ENCODE results near the gene ARHGEF38. TPM values are rescaled to one million over a fixed set of nuclear protein-coding genes. Genes with fewer than 3 reads are reported as not detected.

The ARHGEF38 gene, protein sequence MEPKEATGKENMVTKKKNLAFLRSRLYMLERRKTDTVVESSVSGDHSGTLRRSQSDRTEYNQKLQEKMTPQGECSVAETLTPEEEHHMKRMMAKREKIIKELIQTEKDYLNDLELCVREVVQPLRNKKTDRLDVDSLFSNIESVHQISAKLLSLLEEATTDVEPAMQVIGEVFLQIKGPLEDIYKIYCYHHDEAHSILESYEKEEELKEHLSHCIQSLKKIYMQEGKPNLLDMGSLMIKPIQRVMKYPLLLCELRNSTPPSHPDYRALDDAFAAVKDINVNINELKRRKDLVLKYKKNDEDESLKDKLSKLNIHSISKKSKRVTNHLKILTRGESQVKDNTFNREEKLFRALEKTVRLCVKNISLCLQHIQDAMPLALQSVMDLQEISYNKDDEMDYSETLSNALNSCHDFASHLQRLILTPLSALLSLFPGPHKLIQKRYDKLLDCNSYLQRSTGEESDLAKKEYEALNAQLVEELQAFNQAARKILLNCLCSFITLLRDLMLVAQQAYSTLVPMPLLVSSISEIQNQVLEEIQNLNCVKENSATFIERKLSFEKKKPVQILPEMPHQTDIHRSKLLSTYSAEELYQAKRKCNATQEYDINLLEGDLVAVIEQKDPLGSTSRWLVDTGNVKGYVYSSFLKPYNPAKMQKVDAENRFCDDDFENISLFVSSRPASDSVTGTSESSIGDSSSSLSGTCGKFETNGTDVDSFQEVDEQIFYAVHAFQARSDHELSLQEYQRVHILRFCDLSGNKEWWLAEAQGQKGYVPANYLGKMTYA
- 0.24 TPM for total RNA-seq
- 0.30 TPM for polyA plus RNA-seq
- long read RNA-seq, donor 1, result 0 reads
- long read RNA-seq, donor 2, result 0 reads
- long read RNA-seq, donor 3, result 0 reads
- long read RNA-seq, donor 4, result 0 reads
- long read RNA-seq, donor 5, result 0 reads
- long read RNA-seq, donor 6, partial matches to known transcripts, result 0 of 18 reads
- long read RNA-seq, donor 6, other reads (novel, unspliced or antisense), result 18 of 18 reads
- long read RNA-seq, donor 7, result 0 reads
- long read RNA-seq, donor 8, result 0 reads
- long read RNA-seq, donor 9, result 0 reads
- long read RNA-seq, donor 10, result 0 reads

DNA sequence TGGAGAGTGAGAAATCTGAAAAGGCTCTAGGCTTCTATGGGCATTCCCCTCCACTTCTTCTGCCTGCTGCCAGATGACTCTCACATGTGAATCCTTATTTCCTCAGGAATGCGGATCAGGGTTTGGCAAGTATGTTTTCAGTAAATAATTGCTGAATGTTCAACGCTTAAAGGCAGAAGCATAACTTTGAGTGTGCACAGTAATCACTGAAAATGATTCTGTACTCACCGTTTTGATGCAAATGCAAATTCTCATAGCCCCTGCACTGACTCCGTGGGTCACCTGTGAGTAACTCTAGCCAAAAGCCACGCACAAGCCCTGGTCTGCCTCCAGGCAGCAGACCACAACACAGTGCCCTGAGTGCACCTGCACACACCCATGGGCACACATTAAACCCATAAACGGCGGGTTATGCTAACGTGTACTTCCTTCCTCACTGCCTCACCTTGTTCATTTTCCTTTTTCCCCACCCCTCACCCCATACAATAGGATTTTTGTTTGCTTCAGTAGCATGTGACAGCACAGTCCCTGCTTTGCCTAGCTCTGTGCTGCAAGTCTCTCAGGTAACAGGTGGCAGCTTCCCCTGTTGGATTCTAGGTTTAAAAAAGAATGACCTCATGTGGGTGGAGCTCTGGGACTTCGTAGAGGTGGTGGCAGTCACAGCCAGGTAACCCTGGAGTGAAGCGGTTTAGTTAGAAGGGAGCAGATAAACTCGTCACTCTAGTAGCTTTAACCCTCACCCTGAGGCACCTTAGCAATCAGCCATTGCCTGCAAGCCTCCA is at the start of gene ARHGEF38:
TSS of gene ARHGEF38 (plus strand) at position 656 of the 782 bp plus-strand sequence. CDS start 146 bp downstream, outside the sequence.
- H3K4me3 ChIP-seq (ENCODE audit: low read length in 2 of 2), result no peak within 1 kb of the TSS
- H3K4me1 ChIP-seq (ENCODE audit: control insufficient read depth in 2 of 2, insufficient read depth in 2 of 2, low read length in 2 of 2), result peaks cover 0 to 7% of the 10 kb centered on the region in 2 donors
- no peaks in the 10 kb centered on the region for H3K27me3 ChIP-seq (ENCODE audit: control insufficient read depth in 2 of 2, insufficient read depth in 1 of 2, low read length in 1 of 2)
- WGBS, result 45% methylated on average over 11 of the region's 11 CpGs
- no peak within 1 kb of the TSS for H3K27ac ChIP-seq (ENCODE audit: low read depth in 1 of 2, low read length in 1 of 2)
- no peaks in the 10 kb centered on the region for H3K9me3 ChIP-seq (ENCODE audit: control insufficient read depth in 2 of 2, insufficient read depth in 1 of 2, low read length in 1 of 2)
- H3K36me3 ChIP-seq (ENCODE audit: control insufficient read depth in 2 of 2, insufficient read depth in 2 of 2, low read length in 1 of 2), result no peaks in the 10 kb centered on the region
- DNase-seq (ENCODE audit: low read depth in 6 of 9, low spot score in 9 of 9), result peak in 1 of 9 donors; percentile 8

DNA sequence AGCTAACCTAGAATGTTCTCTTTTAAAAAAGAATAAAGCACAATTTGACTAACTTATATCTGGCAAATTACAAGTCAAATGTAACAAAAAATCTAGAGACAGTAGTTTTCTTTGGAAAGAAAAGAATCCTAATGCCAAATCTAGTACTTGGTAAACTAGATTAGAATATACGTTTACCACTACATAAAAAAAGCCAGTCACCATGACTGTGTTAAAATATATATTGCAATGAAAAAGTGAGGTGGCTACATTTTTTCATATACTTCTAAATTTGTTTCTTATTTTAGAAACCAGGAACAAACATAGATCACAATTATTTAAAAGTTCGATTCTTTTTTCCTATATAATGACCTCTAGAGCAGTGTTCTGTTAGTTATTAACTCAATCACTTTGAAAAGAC is 48.9 kb upstream of the ARHGEF38 start:
- Histone ChIP-seq H3K36me3 (ENCODE audit: control insufficient read depth in 2 of 2, insufficient read depth in 2 of 2, low read length in 1 of 2) (no peaks in the 10 kb centered on the region), H3K4me1 (ENCODE audit: control insufficient read depth in 2 of 2, insufficient read depth in 2 of 2, low read length in 2 of 2) (no peaks in the 10 kb centered on the region), H3K27ac (ENCODE audit: low read depth in 1 of 2, low read length in 1 of 2) (no peak overlapping the region), H3K9me3 (ENCODE audit: control insufficient read depth in 2 of 2, insufficient read depth in 1 of 2, low read length in 1 of 2) (no peaks in the 10 kb centered on the region), H3K4me3 (ENCODE audit: low read length in 2 of 2) (no peak overlapping the region), H3K27me3 (ENCODE audit: control insufficient read depth in 2 of 2, insufficient read depth in 1 of 2, low read length in 1 of 2) (no peaks in the 10 kb centered on the region)
- DNase-seq (ENCODE audit: low read depth in 6 of 9, low spot score in 9 of 9), result no peak
- WGBS, result 92% methylated on average over 2 of the region's 2 CpGs

DNA sequence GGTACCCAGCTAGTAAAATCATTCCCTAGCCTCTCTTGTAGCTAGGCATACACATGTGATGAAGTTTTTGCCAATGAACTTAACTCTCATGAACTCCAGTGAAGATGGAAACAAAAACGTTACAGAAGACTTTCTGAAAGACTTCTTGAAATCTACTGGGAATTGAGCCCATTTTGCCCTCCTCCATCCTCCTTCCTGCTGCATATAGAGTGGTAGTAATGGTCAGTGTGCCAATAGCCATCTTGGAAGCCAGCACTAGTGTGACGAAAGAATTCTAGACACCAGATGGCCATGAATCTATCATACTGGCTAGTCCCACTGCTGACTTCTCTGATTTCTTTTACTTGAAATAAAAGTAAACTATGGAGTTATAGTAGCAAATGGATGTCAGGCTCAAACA is 47.7 kb upstream of the ARHGEF38 start:
- H3K9me3 ChIP-seq (ENCODE audit: control insufficient read depth in 2 of 2, insufficient read depth in 1 of 2, low read length in 1 of 2), result no peaks in the 10 kb centered on the region
- no peaks in the 10 kb centered on the region for H3K27me3 ChIP-seq (ENCODE audit: control insufficient read depth in 2 of 2, insufficient read depth in 1 of 2, low read length in 1 of 2)
- DNase-seq (ENCODE audit: low read depth in 6 of 9, low spot score in 9 of 9), result no peak
- no peaks in the 10 kb centered on the region for H3K36me3 ChIP-seq (ENCODE audit: control insufficient read depth in 2 of 2, insufficient read depth in 2 of 2, low read length in 1 of 2)
- H3K4me3 ChIP-seq (ENCODE audit: low read length in 2 of 2), result no peak overlapping the region
- 88% methylated on average over 2 of the region's 2 CpGs for WGBS
- no peaks in the 10 kb centered on the region for H3K4me1 ChIP-seq (ENCODE audit: control insufficient read depth in 2 of 2, insufficient read depth in 2 of 2, low read length in 2 of 2)
- no peak overlapping the region for H3K27ac ChIP-seq (ENCODE audit: low read depth in 1 of 2, low read length in 1 of 2)

GRCh38 chr4:105509291-105509690 is 43.1 kb upstream of the ARHGEF38 start:
- H3K27ac ChIP-seq (ENCODE audit: low read depth in 1 of 2, low read length in 1 of 2), result no peak overlapping the region
- no peaks in the 10 kb centered on the region for H3K36me3 ChIP-seq (ENCODE audit: control insufficient read depth in 2 of 2, insufficient read depth in 2 of 2, low read length in 1 of 2)
- no peak overlapping the region for H3K4me3 ChIP-seq (ENCODE audit: low read length in 2 of 2)
- no peak for DNase-seq (ENCODE audit: low read depth in 6 of 9, low spot score in 9 of 9)
- H3K27me3 ChIP-seq (ENCODE audit: control insufficient read depth in 2 of 2, insufficient read depth in 1 of 2, low read length in 1 of 2), result no peaks in the 10 kb centered on the region
- H3K9me3 ChIP-seq (ENCODE audit: control insufficient read depth in 2 of 2, insufficient read depth in 1 of 2, low read length in 1 of 2), result no peaks in the 10 kb centered on the region
- 79% methylated on average over 1 of the region's 1 CpG for WGBS
- no peaks in the 10 kb centered on the region for H3K4me1 ChIP-seq (ENCODE audit: control insufficient read depth in 2 of 2, insufficient read depth in 2 of 2, low read length in 2 of 2)

DNA sequence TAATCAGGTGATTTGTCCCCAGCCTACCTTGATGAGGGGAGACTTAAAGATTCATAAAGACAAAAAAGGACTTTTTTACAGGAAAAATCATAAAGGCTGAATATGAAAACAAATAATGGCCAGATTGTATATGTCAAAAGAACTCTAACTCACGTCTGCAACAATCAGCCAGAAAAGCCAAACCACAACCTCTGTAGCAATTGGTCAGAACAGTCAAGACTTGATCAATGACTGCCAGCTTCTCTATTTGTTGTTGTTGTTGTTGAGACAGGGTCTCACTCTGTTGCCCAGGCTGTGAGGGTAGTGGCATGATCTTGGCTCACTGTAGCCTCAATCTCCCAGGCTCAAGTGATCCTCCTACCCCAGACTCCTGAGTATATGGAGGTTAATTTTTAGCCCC is 42.7 kb upstream of the ARHGEF38 start:
- Histone ChIP-seq H3K9me3 (ENCODE audit: control insufficient read depth in 2 of 2, insufficient read depth in 1 of 2, low read length in 1 of 2) (no peaks in the 10 kb centered on the region), H3K36me3 (ENCODE audit: control insufficient read depth in 2 of 2, insufficient read depth in 2 of 2, low read length in 1 of 2) (no peaks in the 10 kb centered on the region), H3K27me3 (ENCODE audit: control insufficient read depth in 2 of 2, insufficient read depth in 1 of 2, low read length in 1 of 2) (no peaks in the 10 kb centered on the region), H3K4me3 (ENCODE audit: low read length in 2 of 2) (no peak overlapping the region), H3K27ac (ENCODE audit: low read depth in 1 of 2, low read length in 1 of 2) (no peak overlapping the region), H3K4me1 (ENCODE audit: control insufficient read depth in 2 of 2, insufficient read depth in 2 of 2, low read length in 2 of 2) (no peaks in the 10 kb centered on the region)
- no peak for DNase-seq (ENCODE audit: low read depth in 6 of 9, low spot score in 9 of 9)
- WGBS, result 84% methylated on average over 1 of the region's 1 CpG

DNA sequence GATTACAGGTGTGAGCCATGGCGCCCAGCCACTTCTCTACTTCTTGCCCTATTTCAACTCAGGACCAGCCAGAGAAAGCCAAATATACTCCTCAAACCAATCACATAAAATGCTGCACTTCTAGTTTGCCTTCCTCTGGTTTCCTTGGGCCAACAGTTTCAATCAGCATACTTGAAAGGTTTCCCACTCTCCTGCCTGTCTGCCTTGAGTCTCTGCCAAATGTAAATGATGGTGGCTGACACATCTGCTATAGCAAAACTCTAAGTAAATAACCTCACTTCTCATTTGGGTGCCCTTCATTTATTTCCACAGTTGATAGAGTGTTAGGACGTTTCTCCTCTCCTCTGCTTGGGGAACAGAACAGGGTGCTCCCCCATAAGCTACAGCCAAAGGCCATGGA is 42.2 kb upstream of the ARHGEF38 start:
- 89% methylated on average over 2 of the region's 2 CpGs for WGBS
- H3K27ac ChIP-seq (ENCODE audit: low read depth in 1 of 2, low read length in 1 of 2), result no peak overlapping the region
- no peaks in the 10 kb centered on the region for H3K36me3 ChIP-seq (ENCODE audit: control insufficient read depth in 2 of 2, insufficient read depth in 2 of 2, low read length in 1 of 2)
- H3K27me3 ChIP-seq (ENCODE audit: control insufficient read depth in 2 of 2, insufficient read depth in 1 of 2, low read length in 1 of 2), result no peaks in the 10 kb centered on the region
- no peak overlapping the region for H3K4me3 ChIP-seq (ENCODE audit: low read length in 2 of 2)
- no peaks in the 10 kb centered on the region for H3K4me1 ChIP-seq (ENCODE audit: control insufficient read depth in 2 of 2, insufficient read depth in 2 of 2, low read length in 2 of 2)
- DNase-seq (ENCODE audit: low read depth in 6 of 9, low spot score in 9 of 9), result no peak
- H3K9me3 ChIP-seq (ENCODE audit: control insufficient read depth in 2 of 2, insufficient read depth in 1 of 2, low read length in 1 of 2), result no peaks in the 10 kb centered on the region

DNA sequence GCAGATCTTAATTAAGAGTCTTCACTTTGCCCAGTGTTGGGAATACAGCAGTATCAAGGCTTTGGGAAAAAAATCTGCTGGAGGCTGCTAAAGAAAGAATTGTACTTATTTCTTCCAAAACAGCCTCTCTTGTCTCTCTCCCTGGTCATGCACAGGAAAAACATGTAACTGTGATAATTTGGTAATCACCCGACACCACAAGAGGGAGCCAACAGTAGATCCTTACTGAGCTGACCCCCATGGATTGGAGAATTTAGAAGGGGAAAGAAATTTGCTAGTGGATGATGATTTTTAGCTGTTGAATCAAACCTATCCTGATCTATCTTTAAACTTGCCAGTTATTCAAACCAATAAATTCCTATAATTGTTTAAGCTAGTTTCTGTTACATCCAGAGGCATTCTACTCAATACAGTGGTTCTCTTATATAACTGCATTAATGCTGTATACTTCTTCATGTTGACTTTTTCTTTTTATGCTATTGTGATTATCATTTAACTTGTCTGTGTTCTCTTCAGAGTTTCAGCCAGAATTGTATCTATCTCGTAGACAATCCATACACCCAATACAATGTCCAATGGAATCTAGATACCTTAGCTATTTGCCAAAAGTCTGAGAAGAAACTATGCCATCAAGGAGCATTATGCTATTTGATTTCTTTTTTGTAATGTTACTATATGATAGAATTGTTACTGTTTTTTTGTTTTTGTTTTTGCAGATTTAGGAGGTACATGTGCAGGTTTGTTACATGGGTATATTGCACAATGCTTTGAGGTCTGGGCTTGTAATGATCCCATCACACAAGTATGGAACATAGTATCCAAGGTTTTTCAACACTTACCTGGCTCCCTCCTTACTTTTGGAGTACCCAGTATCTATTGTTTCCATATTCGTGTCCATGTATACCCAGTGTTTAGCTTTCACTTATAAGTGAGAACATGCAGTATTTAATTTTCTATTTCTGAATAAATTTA is 31.3 kb upstream of the ARHGEF38 start:
- peak in 7 of 9 donors; percentile 9 to 58 (median 17) for DNase-seq (ENCODE audit: low read depth in 6 of 9, low spot score in 9 of 9)
- 41% methylated on average over 3 of the region's 3 CpGs for WGBS
- Histone ChIP-seq H3K27me3 (ENCODE audit: control insufficient read depth in 2 of 2, insufficient read depth in 1 of 2, low read length in 1 of 2) (no peaks in the 10 kb centered on the region), H3K36me3 (ENCODE audit: control insufficient read depth in 2 of 2, insufficient read depth in 2 of 2, low read length in 1 of 2) (no peaks in the 10 kb centered on the region), H3K4me3 (ENCODE audit: low read length in 2 of 2) (no peak overlapping the region), H3K4me1 (ENCODE audit: control insufficient read depth in 2 of 2, insufficient read depth in 2 of 2, low read length in 2 of 2) (no peaks in the 10 kb centered on the region), H3K9me3 (ENCODE audit: control insufficient read depth in 2 of 2, insufficient read depth in 1 of 2, low read length in 1 of 2) (no peaks in the 10 kb centered on the region), H3K27ac (ENCODE audit: low read depth in 1 of 2, low read length in 1 of 2) (no peak overlapping the region)

DNA sequence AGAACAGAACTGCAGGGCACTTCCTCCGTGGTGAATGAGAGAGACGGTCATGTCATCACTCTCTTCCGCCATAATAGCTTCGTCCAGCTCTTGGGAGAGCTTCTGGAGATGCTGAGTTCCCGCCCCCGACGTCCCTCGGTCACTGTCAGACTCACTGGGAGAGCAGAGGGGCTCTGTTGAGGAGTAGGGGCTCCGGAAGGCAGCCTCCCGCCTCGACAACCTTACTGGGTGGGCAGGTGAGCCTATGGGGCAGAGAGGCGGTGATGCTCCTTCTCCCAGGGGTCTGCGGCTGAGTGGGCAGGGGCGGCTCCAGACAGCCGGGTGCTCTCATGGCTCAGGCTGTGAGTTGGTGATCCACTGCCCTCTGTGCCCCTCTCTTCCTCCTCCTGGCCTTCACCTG is 25.8 kb upstream of the ARHGEF38 start:
- no peak for DNase-seq (ENCODE audit: low read depth in 6 of 9, low spot score in 9 of 9)
- H3K9me3 ChIP-seq (ENCODE audit: control insufficient read depth in 2 of 2, insufficient read depth in 1 of 2, low read length in 1 of 2), result peaks cover 0 to 4% of the 10 kb centered on the region in 2 donors
- H3K27ac ChIP-seq (ENCODE audit: low read depth in 1 of 2, low read length in 1 of 2), result no peak overlapping the region
- H3K36me3 ChIP-seq (ENCODE audit: control insufficient read depth in 2 of 2, insufficient read depth in 2 of 2, low read length in 1 of 2), result no peaks in the 10 kb centered on the region
- no peak overlapping the region for H3K4me3 ChIP-seq (ENCODE audit: low read length in 2 of 2)
- peaks cover 0 to 5% of the 10 kb centered on the region in 2 donors for H3K27me3 ChIP-seq (ENCODE audit: control insufficient read depth in 2 of 2, insufficient read depth in 1 of 2, low read length in 1 of 2)
- no peaks in the 10 kb centered on the region for H3K4me1 ChIP-seq (ENCODE audit: control insufficient read depth in 2 of 2, insufficient read depth in 2 of 2, low read length in 2 of 2)
- WGBS, result 96% methylated on average over 15 of the region's 15 CpGs

Data from thymus (tissue), 14 donors.